Activated T-cell treated with anti-CD3 and anti-CD28 coated beads, Interleukin-2, amount 50 U/mL, for 24 hours (primary cell): ENCODE measurements around the gene GNA15.

ENCODE experiments used
- DNase-seq: peaks from one replicate; pipeline ENCODE4 v3.0.0-alpha.2; 2020
- H3K27ac Mint-ChIP-seq: 2 replicates; pipeline ENCODE4 v1.8.0; 2020; ENCODE audit warnings: mild to moderate bottlenecking, mixed read lengths
- H3K27me3 Mint-ChIP-seq: 2 replicates; pipeline ENCODE4 v1.8.0; 2020; ENCODE audit warnings: mixed read lengths
- H3K36me3 Mint-ChIP-seq: 2 replicates; pipeline ENCODE4 v1.8.0; 2020; ENCODE audit warnings: low read depth, mixed read lengths
- H3K4me1 Mint-ChIP-seq: 2 replicates; pipeline ENCODE4 v1.8.0; 2020; ENCODE audit warnings: low read depth, mixed read lengths
- H3K4me3 Mint-ChIP-seq: 2 replicates; pipeline ENCODE4 v1.8.0; 2020; ENCODE audit warnings: mild to moderate bottlenecking, moderate library complexity, mixed read lengths
- H3K9me3 Mint-ChIP-seq: 2 replicates; pipeline ENCODE4 v1.8.0; 2020; ENCODE audit warnings: mixed read lengths

Gene GNA15

DNA sequence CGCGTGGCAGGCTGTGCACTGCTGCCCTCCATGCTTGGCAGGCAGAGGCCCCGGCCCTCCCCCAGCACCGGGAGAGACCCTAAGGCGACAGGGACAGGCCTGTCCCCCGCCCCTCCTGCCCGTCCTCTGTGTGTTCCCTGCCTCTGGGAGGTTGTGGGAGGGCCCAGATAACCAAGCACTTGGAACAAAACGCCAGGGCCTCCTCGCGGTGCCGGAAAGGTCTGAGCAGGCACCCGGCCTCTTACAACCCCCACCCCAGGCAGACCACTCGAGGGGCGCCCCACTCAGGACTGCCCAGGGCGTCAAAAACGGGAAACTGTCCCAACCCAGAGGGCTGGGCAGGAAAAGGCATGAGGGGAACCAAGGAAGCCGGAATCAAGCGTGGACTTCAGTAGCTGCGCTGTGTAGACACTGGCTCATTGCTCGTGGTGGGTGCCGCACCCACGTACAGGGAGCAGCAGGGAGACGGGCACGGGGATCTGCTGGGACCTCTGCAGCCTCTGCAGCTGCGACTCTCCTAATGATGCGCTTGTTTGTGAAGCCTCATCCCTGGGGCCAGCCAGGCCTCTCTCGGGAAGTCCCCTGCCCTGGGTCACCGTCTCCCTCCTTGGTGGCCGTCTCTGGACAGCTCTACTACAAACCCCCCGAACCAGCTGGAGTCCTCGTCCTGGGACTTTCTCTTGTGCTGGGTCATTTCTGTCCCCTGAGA lies 21.7 kb upstream of the GNA15 start:
- DNase-seq, result no peak
- Mint-ChIP-seq H3K4me1 (peaks cover 8% of the 10 kb centered on the region), H3K27me3 (no peaks in the 10 kb centered on the region), H3K36me3 (no peaks in the 10 kb centered on the region), H3K9me3 (no peaks in the 10 kb centered on the region), H3K27ac (no peak overlapping the region), H3K4me3 (no peak overlapping the region)

DNA sequence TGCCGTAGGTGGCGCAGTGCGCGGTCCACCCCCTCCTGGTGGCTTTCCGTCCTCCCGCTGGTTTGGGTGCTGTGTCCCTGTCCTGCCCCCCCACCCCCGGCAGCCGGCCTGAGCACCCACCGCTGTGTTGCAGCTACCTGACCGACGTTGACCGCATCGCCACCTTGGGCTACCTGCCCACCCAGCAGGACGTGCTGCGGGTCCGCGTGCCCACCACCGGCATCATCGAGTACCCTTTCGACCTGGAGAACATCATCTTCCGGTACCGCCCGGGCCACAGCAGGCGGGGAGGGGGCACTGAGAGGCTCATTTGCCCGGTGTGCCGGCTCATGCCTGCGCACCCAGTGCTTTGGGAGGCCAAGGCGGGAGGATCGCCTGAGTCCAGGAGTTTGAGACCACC lies 21.0 kb upstream of the GNA15 start:
- Mint-ChIP-seq H3K4me1 (peaks cover 2% of the 10 kb centered on the region), H3K4me3 (no peak overlapping the region), H3K36me3 (no peaks in the 10 kb centered on the region), H3K27me3 (no peaks in the 10 kb centered on the region), H3K9me3 (no peaks in the 10 kb centered on the region), H3K27ac (no peak overlapping the region)
- DNase-seq, result no peak

DNA sequence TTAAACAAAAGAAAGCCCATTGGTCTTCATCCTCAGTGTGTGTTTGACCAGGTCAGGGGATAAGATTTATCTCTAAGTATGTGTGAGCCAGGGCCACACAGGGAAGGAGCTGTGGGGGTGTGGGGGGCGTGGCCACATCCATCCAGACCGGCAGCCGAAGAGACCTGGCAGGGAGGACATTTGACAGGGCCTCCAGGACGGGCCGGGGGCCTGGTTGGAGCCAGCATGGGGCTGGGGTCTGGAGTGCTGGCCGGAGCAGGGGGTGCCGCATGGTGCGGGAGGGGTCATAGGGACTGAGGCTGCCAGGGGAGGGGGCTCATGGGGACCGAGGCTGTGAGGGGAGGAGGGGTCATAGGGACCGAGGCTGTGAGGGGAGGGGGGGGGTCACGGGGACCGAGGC lies 20.4 kb upstream of the GNA15 start:
- Mint-ChIP-seq H3K4me3 (no peak overlapping the region), H3K9me3 (no peaks in the 10 kb centered on the region), H3K36me3 (no peaks in the 10 kb centered on the region), H3K4me1 (peaks cover 2% of the 10 kb centered on the region), H3K27me3 (no peaks in the 10 kb centered on the region), H3K27ac (no peak overlapping the region)
- DNase-seq, result no peak

DNA sequence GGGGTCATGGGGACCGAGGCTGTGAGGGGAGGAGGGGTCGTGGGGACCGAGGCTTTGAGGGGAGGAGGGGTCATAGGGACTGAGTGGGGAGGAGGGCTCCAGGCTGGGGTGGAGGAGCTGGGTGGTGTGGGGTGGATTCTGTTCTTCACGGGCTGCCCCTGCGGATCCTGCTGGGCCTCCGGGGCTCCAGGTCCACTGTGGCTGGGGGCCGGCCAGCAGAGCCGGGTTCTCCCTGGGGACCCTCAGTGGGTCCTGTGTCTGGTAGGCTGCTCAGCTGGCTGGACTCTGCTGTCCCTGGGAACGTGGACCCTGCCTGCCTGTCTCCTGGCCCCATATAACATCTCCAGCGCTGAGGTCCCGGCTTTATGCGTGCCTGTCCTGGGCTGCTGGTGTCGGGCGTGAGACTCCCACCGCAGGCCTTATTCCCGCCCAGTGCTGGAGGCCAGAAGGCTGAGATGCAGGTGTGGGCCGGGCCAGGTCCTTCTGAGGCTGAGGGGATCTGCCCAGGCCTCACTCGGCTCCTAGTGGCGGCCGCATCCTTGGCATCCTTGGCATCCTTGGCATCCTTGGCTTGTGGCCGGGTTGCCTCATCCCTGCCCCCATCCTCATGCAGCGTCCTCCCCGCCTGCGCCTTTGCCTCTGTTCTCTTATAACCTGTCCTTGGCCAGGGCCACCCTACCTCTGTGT lies 19.8 kb upstream of the GNA15 start:
- Mint-ChIP-seq H3K27me3 (no peaks in the 10 kb centered on the region), H3K4me3 (no peak overlapping the region), H3K4me1 (no peaks in the 10 kb centered on the region), H3K9me3 (no peaks in the 10 kb centered on the region), H3K27ac (no peak overlapping the region), H3K36me3 (peaks cover 2% of the 10 kb centered on the region)
- DNase-seq, result no peak

DNA sequence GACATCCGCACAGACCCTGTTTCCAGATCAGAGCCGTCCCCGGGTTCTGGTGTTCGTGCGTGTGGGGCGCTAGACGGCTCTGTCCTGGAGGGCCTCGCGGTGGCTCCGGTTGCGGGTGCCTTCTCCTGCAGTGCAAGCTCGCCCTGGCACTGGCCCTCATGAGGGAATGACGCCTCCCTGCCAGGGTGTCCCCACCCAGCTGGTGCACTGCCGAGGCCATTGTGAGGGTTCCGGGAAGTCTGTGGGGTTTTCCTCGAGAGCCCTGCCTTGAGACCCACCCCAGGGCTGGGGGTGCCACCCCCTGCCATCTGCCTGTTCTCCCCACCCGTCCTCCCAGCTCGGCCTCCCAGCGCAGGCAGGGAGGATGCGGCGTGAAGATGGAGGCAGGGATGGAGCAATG lies 19.2 kb upstream of the GNA15 start:
- Mint-ChIP-seq H3K4me1 (no peaks in the 10 kb centered on the region), H3K27ac (no peak overlapping the region), H3K36me3 (peaks cover 2% of the 10 kb centered on the region), H3K27me3 (no peaks in the 10 kb centered on the region), H3K4me3 (no peak overlapping the region), H3K9me3 (no peaks in the 10 kb centered on the region)
- DNase-seq, result no peak

DNA sequence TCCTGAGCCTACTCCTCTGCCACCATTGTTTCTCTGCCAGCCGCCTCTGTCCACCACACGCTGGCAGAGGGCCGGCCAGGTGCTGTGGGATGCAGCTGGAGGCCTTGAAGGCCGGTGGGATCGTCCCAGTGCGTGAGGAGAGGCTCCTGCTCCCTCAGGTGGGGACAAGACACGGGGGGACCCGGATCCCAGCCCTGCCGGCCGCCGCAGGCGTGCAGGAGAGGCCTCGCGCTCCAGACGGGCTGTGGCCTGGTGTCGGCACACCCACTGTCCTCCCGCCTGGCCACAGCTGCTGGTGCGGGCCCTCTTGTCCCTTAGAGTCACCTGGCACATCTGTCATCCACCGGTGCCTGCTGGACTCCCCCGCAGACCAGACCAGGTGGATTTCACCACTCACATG lies 18.1 kb upstream of the GNA15 start:
- H3K4me1 Mint-ChIP-seq, result no peaks in the 10 kb centered on the region
- H3K9me3 Mint-ChIP-seq, result no peaks in the 10 kb centered on the region
- H3K27me3 Mint-ChIP-seq, result no peaks in the 10 kb centered on the region

DNA sequence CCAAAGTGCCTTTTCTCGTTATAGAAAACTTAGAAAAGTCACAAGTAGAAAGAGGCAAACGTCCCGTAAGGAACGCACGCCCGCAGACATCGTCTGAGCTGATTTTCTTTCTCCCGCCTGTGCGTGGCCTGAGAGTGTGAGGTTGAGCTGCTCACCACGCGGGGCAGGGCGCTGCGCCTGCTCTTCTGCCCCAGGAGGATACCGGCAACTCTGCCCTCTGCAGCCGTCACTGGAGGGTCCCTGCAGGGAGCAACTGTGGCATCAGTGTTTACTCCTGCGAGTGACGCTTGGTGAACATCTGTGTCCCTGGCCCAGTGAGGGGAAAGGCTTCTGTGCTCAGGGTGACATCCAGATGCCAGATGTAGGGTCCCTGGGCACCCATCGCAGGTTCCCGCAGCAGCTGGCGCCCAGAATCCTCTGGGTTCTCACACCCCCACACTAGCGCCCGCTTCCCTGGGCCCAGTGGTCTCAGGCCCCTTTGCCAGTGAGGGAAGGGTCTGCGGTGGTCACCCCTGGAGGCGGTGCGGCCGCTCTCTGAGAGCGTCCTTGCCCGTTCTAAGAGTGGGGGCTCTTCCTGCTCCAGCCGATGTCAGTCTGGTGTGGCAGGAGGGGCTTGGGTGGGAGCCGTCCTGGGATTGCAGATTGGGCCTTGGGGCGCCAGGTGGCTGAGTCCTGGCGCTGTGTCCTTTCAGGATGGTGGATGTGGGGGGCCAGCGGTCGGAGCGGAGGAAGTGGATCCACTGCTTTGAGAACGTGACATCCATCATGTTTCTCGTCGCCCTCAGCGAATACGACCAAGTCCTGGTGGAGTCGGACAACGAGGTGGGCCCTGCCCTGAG lies 17.4 kb upstream of the GNA15 start:
- Mint-ChIP-seq H3K9me3 (no peaks in the 10 kb centered on the region), H3K4me3 (no peak overlapping the region), H3K36me3 (peaks cover 2% of the 10 kb centered on the region), H3K4me1 (no peaks in the 10 kb centered on the region), H3K27ac (no peak overlapping the region), H3K27me3 (no peaks in the 10 kb centered on the region)
- no peak for DNase-seq

More for the DNA sequence above, 18.1 kb upstream of the GNA15 start:
- Mint-ChIP-seq H3K36me3 (peaks cover 2% of the 10 kb centered on the region), H3K27ac (no peak overlapping the region), H3K4me3 (no peak overlapping the region)
- DNase-seq, result no peak

DNA sequence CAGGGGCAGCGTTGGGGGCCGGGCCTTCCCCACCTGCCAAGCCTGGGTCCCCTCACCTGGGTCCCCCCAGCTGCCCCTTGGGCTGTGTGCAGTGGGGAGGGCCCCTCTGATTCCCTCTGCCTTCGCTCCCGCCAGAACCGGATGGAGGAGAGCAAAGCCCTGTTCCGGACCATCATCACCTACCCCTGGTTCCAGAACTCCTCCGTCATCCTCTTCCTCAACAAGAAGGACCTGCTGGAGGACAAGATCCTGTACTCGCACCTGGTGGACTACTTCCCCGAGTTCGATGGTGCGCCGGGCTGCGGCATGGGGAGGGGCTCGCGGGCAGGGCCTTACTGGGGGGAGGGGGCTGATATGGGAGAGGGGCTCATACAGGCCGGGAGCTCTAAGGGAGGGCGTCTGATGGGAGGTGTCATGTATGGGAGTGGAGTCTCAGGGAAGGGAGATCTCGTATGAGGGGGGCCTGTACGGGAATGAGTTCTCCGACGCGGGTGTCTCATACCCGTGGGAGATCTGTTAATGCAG lies 16.7 kb upstream of the GNA15 start:
- Mint-ChIP-seq H3K27me3 (no peaks in the 10 kb centered on the region), H3K36me3 (peaks cover 2% of the 10 kb centered on the region), H3K4me1 (no peaks in the 10 kb centered on the region), H3K27ac (no peak overlapping the region), H3K4me3 (no peak overlapping the region), H3K9me3 (no peaks in the 10 kb centered on the region)
- no peak for DNase-seq

DNA sequence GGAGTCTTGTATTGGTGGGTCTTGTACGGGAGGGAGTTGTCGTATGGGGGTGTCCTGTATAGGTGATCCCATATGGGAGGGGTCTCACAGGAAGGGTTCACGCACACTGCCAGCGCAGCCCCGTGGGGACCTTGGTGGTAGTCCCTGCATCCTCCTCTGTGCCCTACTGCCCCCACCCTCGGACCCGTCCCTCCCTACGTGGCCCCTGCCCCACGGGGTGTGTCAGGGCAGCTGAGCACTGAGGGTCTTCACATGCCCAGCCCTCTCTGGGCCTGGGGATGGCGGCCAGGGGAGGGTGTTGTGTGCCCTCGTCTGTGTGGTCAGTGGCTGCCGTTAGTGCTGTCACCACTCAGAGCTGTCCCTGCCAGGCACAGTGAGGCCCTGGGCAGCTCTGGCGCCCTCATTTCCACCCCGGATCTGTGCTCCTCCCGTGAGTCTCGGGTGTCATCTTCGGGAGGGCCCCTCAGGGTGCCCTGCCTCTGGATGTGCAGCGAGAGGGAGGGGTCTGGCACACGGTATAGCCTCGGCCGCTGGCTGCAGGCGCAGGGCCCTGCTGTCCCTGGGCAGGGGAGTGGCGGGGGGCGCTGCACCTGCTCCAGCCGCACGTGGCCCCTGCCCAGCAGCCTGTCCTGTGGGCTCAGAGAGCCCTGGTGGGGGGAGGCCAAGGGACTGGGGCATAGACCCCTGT lies 16.0 kb upstream of the GNA15 start:
- Mint-ChIP-seq H3K27ac (no peak overlapping the region), H3K27me3 (peaks cover 4% of the 10 kb centered on the region), H3K9me3 (no peaks in the 10 kb centered on the region), H3K4me1 (no peaks in the 10 kb centered on the region), H3K36me3 (peaks cover 2% of the 10 kb centered on the region), H3K4me3 (no peak overlapping the region)
- no peak for DNase-seq

DNA sequence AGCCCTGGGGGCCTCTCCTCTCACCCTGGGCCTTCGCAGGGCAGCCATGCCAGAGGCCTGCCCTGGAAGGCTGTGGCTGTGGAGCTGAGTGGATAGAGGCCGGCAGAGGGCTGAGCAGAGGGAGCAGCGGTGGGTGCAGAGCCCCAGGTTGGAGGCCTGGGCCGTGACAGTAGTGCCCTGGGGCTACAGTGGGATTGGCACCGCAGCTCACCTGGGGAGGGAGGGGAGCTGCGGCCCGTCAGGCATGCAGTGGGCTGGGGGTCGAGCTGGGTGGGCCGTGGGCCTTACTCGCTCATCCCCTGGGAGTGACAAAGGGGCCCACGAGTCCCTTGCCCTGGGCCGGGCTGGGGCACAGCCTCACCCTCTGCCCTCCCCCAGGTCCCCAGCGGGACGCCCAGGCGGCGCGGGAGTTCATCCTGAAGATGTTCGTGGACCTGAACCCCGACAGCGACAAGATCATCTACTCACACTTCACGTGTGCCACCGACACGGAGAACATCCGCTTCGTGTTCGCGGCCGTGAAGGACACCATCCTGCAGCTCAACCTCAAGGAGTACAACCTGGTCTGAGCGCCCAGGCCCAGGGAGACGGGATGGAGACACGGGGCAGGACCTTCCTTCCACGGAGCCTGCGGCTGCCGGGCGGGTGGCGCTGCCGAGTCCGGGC lies 15.1 kb upstream of the GNA15 start:
- Mint-ChIP-seq H3K4me1 (no peaks in the 10 kb centered on the region), H3K4me3 (no peak overlapping the region), H3K9me3 (no peaks in the 10 kb centered on the region), H3K36me3 (peaks cover 2% of the 10 kb centered on the region), H3K27ac (no peak overlapping the region), H3K27me3 (peaks cover 5% of the 10 kb centered on the region)
- no peak for DNase-seq

DNA sequence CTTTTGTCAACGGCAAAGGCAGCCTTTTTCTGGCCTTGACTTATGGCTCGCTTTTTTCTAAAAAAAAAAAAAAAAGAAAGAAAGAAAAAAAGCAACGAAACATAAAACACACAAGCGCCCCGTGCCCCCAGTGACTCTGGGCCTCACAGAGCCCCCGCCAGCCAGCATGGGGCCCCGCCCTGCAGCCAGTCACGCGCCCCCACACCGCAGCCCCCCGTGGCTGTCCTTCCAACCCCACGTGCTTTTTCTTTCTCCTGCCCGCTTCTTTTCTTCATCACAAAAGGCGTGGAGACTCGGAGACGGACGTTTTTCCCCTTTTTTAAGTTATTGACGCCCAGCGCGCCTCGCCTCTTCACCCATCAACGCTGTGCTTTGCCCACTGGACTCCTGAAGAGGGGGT lies 14.4 kb upstream of the GNA15 start:
- no peak for DNase-seq
- peaks cover 2% of the 10 kb centered on the region for H3K36me3 Mint-ChIP-seq
- no peak overlapping the region for H3K27ac Mint-ChIP-seq

DNA sequence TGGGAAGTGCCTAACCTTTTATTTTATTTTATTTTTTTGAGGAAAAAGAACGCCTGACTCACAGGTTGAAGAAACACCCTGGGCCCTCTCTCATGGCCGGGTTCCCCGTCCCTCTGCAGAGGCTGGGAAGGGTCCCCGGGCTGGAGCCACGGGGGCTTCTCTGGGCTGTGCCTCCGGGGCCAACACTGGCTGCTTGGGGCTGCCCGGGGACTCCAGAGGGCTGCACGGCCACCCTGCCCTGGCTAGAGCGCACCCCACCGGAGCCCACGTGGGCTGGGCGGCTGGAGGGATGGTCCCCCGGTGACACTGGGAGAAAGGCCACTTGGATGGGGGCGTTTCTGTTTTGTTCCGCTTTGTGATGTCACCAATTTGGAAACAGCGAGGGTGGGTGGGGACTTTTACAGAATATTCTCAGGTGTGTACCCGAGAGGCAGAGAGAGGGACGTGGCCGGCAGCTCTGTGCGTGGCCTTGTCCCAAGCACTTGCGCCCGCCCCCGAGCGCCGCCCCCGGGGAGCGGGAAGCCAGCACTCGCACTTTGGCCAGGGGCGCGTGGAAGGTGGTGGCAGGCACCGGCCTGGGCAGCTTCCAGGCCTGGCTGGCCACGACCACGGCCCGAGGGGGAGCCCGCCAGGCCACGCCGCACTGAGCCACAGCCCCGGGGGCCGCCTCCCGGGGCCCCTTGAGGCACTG lies 13.9 kb upstream of the GNA15 start:
- no peak overlapping the region for H3K4me3 Mint-ChIP-seq
- H3K9me3 Mint-ChIP-seq, result no peaks in the 10 kb centered on the region
- no peak overlapping the region for H3K27ac Mint-ChIP-seq

More for the DNA sequence above, 14.4 kb upstream of the GNA15 start:
- Mint-ChIP-seq H3K4me1 (no peaks in the 10 kb centered on the region), H3K4me3 (no peak overlapping the region), H3K9me3 (no peaks in the 10 kb centered on the region), H3K27me3 (peaks cover 5% of the 10 kb centered on the region)

DNA sequence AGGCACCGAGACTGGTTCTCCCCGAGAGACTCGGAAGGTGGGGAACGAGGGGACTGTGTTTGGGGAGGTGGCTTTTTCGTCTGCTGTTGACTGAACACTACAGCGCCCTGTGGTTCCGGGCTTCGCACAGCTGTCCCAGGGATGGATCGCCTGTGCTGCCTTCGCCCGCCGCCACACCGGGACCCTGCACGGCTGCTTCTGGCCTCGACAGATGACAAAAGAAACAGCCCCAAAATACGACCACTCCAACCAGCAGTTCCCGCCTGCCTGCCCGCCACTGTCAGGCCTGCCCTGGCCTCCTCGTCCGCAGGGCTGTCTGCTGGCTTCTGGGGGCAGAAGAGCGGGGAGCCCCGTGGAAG lies 13.3 kb upstream of the GNA15 start:
- H3K4me3 Mint-ChIP-seq, result no peak overlapping the region
- H3K27ac Mint-ChIP-seq, result no peak overlapping the region
- H3K36me3 Mint-ChIP-seq, result peaks cover 2% of the 10 kb centered on the region
- H3K9me3 Mint-ChIP-seq, result no peaks in the 10 kb centered on the region
- H3K4me1 Mint-ChIP-seq, result no peaks in the 10 kb centered on the region
- DNase-seq, result no peak
- H3K27me3 Mint-ChIP-seq, result peaks cover 5% of the 10 kb centered on the region

More for the DNA sequence above, 13.9 kb upstream of the GNA15 start:
- H3K36me3 Mint-ChIP-seq, result peaks cover 2% of the 10 kb centered on the region
- peaks cover 5% of the 10 kb centered on the region for H3K27me3 Mint-ChIP-seq
- H3K4me1 Mint-ChIP-seq, result no peaks in the 10 kb centered on the region
- no peak for DNase-seq
